ENCODE results near the gene AGTR1. TPM values are rescaled to one million over a fixed set of nuclear protein-coding genes. Genes with fewer than 3 reads are reported as not detected.

AGTR1 gene
- total and polyA plus RNA-seq, 10 of the 15 experiments (the other 5 are each of a cell fraction or from before 2014, with no cell fraction given), result not detected

DNA sequence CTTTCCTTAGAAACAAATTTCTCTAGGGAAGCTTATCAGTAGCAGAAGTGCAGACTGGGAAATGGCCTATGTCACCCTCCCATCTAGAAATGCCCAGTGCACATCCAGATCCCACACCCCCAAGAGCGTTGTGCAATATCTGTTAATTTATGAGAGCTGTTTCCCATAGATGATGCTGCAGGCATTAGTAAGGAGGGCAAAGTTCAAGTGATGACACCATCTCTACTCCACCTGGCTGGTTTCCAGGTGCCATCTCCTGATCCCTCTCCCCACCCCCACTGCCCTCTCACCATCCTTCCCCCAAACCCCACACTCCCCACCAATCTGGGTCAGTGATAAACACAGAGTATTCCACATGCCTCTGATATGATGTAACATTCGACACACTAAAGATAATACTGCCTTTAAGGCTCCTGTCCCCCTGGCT, 39.4 kb downstream of the AGTR1 start (continued):
- TF ChIP-seq, protein P1, sequence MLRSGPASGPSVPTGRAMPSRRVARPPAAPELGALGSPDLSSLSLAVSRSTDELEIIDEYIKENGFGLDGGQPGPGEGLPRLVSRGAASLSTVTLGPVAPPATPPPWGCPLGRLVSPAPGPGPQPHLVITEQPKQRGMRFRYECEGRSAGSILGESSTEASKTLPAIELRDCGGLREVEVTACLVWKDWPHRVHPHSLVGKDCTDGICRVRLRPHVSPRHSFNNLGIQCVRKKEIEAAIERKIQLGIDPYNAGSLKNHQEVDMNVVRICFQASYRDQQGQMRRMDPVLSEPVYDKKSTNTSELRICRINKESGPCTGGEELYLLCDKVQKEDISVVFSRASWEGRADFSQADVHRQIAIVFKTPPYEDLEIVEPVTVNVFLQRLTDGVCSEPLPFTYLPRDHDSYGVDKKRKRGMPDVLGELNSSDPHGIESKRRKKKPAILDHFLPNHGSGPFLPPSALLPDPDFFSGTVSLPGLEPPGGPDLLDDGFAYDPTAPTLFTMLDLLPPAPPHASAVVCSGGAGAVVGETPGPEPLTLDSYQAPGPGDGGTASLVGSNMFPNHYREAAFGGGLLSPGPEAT (IDR thresholded peaks at IDR 0.05; ENCODE audit: low read depth), result no peak
- no peak for TF ChIP-seq CHD2 (IDR thresholded peaks at IDR 0.05; ENCODE audit: borderline replicate concordance, low read depth, low read length)

DNA sequence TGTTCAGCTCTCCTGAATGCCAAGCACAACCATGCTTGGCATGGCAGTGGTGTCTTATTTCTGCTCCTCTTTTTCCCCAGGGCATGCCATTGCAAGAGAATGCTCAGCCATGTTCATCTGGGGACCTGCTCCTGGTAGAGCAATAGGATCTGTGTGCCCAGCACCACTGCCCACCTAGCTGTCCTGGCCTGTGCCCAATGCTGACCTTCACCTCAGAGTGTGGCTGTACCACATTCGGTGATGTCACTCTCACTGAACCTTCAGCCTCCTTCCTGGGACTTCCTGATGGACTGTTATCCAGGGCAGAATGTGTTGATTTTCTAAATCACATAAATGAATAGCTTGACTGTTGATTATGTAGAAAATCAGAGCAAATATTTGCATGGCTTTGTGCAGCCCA, 42.0 kb downstream of the AGTR1 start:
- H3K4me2 ChIP-seq (ENCODE audit: control insufficient read depth, insufficient read depth), result no peak overlapping the region
- no peak for FAIRE-seq
- intact Hi-C loops (cut with micrococcal nuclease; ENCODE audit: unreplicated experiment) (no loop called here), in situ Hi-C loops (cut with MboI) (no loop called here)
- BruUV-seq (replicated peaks), result no TSS peak
- ATAC-seq, result no peak
- no peak overlapping the region for H2AFZ ChIP-seq (ENCODE audit: control insufficient read depth, low read depth, low read length)
- no peak overlapping the region for H3K27ac ChIP-seq (ENCODE audit: control insufficient read depth, insufficient read depth)
- H3K4me1 ChIP-seq (ENCODE audit: control insufficient read depth, insufficient read depth, low read length), result no peaks in the 10 kb centered on the region
- H3K9me3 ChIP-seq (replicated peaks; ENCODE audit: control insufficient read depth, insufficient read depth, low read length), result no peaks in the 10 kb centered on the region
- H3K9ac ChIP-seq (ENCODE audit: control insufficient read depth, insufficient read depth, low read length), result no peak overlapping the region
- H3K36me3 ChIP-seq (ENCODE audit: control insufficient read depth in 2 of 2, insufficient read depth in 2 of 2, low read length in 1 of 2), result no peaks in the 10 kb centered on the region
- POLR2A ChIA-PET, result no interaction called here
- SMC1A ChIA-PET (ENCODE audit: uncharacterized antibody, unreplicated experiment), result no interaction called here
- no peak for TF ChIP-seq EED (IDR thresholded peaks at IDR 0.05; ENCODE audit: low read depth)
- TF ChIP-seq ZZZ3 (IDR thresholded peaks at IDR 0.05; ENCODE audit: control insufficient read depth, insufficient read length, low read depth), result no peak
- TF ChIP-seq, protein P2, sequence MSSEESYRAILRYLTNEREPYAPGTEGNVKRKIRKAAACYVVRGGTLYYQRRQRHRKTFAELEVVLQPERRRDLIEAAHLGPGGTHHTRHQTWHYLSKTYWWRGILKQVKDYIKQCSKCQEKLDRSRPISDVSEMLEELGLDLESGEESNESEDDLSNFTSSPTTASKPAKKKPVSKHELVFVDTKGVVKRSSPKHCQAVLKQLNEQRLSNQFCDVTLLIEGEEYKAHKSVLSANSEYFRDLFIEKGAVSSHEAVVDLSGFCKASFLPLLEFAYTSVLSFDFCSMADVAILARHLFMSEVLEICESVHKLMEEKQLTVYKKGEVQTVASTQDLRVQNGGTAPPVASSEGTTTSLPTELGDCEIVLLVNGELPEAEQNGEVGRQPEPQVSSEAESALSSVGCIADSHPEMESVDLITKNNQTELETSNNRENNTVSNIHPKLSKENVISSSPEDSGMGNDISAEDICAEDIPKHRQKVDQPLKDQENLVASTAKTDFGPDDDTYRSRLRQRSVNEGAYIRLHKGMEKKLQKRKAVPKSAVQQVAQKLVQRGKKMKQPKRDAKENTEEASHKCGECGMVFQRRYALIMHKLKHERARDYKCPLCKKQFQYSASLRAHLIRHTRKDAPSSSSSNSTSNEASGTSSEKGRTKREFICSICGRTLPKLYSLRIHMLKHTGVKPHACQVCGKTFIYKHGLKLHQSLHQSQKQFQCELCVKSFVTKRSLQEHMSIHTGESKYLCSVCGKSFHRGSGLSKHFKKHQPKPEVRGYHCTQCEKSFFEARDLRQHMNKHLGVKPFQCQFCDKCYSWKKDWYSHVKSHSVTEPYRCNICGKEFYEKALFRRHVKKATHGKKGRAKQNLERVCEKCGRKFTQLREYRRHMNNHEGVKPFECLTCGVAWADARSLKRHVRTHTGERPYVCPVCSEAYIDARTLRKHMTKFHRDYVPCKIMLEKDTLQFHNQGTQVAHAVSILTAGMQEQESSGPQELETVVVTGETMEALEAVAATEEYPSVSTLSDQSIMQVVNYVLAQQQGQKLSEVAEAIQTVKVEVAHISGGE (CRISPR knock-in tag; IDR thresholded peaks at IDR 0.05), result no peak
- TF ChIP-seq FOXK2 (IDR thresholded peaks at IDR 0.05), result no peak
- TF ChIP-seq MYB (IDR thresholded peaks at IDR 0.05; ENCODE audit: borderline replicate concordance, low read depth, low read length), result no peak
- no peak for TF ChIP-seq ESRRA (IDR thresholded peaks at IDR 0.05; ENCODE audit: low read length)
- no peak for TF ChIP-seq SMARCA5 (IDR thresholded peaks at IDR 0.05)
- no peak for TF ChIP-seq RB1 (IDR thresholded peaks at IDR 0.05; ENCODE audit: borderline replicate concordance)
- TF ChIP-seq RBBP5 (conservative IDR thresholded peaks at IDR 0.05), result no peak
- TF ChIP-seq ZBED1 (IDR thresholded peaks at IDR 0.05; ENCODE audit: borderline replicate concordance), result no peak
- no peak for TF ChIP-seq KDM1A (IDR thresholded peaks at IDR 0.05; ENCODE audit: borderline replicate concordance)
- TF ChIP-seq, protein P3, sequence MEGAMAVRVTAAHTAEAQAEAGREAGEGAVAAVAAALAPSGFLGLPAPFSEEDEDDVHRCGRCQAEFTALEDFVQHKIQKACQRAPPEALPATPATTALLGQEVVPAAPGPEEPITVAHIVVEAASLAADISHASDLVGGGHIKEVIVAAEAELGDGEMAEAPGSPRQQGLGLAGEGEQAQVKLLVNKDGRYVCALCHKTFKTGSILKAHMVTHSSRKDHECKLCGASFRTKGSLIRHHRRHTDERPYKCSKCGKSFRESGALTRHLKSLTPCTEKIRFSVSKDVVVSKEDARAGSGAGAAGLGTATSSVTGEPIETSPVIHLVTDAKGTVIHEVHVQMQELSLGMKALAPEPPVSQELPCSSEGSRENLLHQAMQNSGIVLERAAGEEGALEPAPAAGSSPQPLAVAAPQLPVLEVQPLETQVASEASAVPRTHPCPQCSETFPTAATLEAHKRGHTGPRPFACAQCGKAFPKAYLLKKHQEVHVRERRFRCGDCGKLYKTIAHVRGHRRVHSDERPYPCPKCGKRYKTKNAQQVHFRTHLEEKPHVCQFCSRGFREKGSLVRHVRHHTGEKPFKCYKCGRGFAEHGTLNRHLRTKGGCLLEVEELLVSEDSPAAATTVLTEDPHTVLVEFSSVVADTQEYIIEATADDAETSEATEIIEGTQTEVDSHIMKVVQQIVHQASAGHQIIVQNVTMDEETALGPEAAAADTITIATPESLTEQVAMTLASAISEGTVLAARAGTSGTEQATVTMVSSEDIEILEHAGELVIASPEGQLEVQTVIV (IDR thresholded peaks at IDR 0.05; ENCODE audit: borderline replicate concordance, partially characterized antibody), result no peak
- H4K20me1 ChIP-seq (ENCODE audit: control insufficient read depth, insufficient read depth), result no peaks in the 10 kb centered on the region
- no peak overlapping the region for H3K4me3 ChIP-seq
- DNase-seq (ENCODE audit: low read depth, low spot score), result no peak
- RAD21 ChIA-PET (ENCODE audit: unreplicated experiment), result no interaction called here
- CTCF ChIA-PET, result interaction anchor here (0.6 kb wide), 1 partner anchor 605 kb away, joined by 7 read pairs; no protein-coding TSS in a partner anchor
- H3K27me3 ChIP-seq (replicated peaks in 1 of 2; ENCODE audit: control insufficient read depth in 2 of 2, insufficient read depth in 2 of 2, low read length in 1 of 2), result no peaks in the 10 kb centered on the region
- 9% methylated on average over 1 of the region's 1 CpG for WGBS (ENCODE audit: insufficient coverage, insufficient replicate concordance, low lambda C conversion rate, missing lambda C conversion rate)
- no peaks in the 10 kb centered on the region for H3K79me2 ChIP-seq (ENCODE audit: control insufficient read depth, insufficient read depth, low read length)
